Epithelial cell of esophagus (primary cell): Measurements from ENCODE around the gene LRFN3.
A peak's percentile ranks its signal among the peaks of the same experiment; 100 is the strongest.

Experiments used
- DNase-seq: peaks from one replicate; pipeline ENCODE4 v3.0.0; 2010; ENCODE audit warnings: low read depth
- H3K4me3 ChIP-seq: 2 replicates; pipeline ENCODE4 v1.5.1; 2011; ENCODE audit warnings: mild to moderate bottlenecking, low read length, control low read depth
- CTCF ChIP-seq: IDR thresholded peaks from 2 replicates; pipeline ENCODE4 v1.5.1; 2011; ENCODE audit warnings: low read depth, mild to moderate bottlenecking, low read length, control low read depth, inconsistent platforms; ENCODE audit not compliant: insufficient read depth; ENCODE audit errors: missing control alignments

Gene LRFN3

DNA sequence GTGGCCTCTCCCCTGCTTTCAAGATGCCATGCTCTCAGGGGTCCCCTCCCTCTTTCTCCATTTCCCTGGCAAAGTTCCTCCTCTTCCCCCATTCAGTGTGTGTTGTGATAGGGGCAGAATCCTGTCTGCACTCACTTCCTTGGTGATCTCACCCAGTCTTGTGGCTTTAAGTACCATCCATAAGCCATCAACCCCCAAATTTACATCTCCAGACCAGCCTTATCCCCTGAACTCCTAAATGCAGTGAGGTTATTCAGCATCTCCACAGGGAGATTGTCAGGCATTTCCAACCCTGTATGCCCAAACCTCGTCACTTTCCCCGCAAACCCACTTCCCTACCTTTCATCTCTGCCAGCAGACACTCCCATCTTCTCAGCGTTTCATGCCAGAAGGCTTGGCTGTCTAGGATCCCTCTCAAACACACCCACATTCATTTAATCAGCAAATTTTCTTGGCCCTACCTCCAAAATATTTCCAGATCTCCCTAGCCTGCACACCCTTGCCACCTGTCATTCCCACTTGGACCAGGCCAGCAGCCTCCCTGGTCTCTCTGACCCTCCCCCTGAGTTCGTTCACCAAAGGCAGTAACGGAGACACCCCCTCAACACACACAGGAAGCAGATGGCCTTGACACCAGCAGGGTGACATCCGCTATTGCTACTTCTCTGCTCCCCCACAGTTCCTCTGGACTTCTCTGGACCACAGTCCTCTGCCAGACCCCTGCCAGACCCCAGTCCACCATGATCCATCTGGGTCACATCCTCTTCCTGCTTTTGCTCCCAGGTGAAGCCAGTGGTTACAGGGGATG lies 34.1 kb upstream of the LRFN3 start, which contains the start of gene HCST:
Gene HCST (plus strand): TSS at position 676 of the 808 bp plus-strand sequence. CDS start 65 bp downstream, at position 741.
- peak; percentile 27 for DNase-seq
- no peak for TF ChIP-seq CTCF
- H3K4me3 ChIP-seq = no peak within 1 kb of the TSS

- no peak for DNase-seq
- H3K4me3 ChIP-seq = no peak overlapping the region
- TF ChIP-seq CTCF = no peak
These were observed 33.2 kb upstream of the LRFN3 start for GRCh38 chr19:35902870-35903475.

- no peak for TF ChIP-seq CTCF
- peak; percentile 48 for DNase-seq
- peak overlapping the region; percentile 15 for H3K4me3 ChIP-seq
These were observed 32.5 kb upstream of the LRFN3 start for GRCh38 chr19:35903550-35904179.

GRCh38 chr19:35904311-35905068 lies 31.7 kb upstream of the LRFN3 start:
- TF ChIP-seq CTCF = no peak
- no peak for DNase-seq
- no peak overlapping the region for H3K4me3 ChIP-seq

DNA sequence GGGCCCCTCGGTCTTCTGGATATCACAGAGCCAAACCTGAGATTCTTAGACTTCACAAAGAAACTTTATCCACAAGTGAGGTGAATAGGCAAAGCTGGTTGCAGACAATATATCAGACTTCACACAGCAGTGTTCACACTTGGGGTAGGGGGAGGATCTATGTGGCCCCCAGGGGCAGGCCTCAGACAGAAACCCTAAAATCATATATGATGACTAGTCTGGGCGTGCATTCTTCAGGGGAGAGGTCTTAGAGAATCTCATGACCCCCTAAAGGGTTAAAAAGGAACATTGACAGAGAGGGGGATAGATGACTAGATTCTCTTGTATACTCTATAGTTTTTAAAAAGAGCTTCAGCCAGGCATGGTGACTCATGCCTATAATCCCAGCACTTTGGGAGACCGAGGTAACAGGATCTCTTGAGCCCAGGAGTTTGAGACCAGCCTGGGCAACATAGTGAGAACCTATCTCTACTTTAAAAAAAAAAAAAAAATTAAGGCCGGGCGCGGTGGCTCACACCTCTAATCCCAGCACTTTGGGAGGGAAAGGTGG lies 30.9 kb upstream of the LRFN3 start:
- no peak for TF ChIP-seq CTCF
- DNase-seq = no peak
- H3K4me3 ChIP-seq = no peak overlapping the region

- no peak for TF ChIP-seq CTCF
- no peak overlapping the region for H3K4me3 ChIP-seq
- no peak for DNase-seq
These were observed 28.8 kb upstream of the LRFN3 start for GRCh38 chr19:35907377-35907745.
